ENCODE results near the gene GPATCH1.

Gene GPATCH1

GRCh38 chr19:33063753-33064457 lies 17.1 kb upstream of the GPATCH1 start (continued):
- no peak for TF ChIP-seq ZNF114 (tag by site-specific recombination; IDR thresholded peaks at IDR 0.05)
- peak; percentile 76; the same call in 1 of the 2 replicates for TF ChIP-seq ZNF580 (tag by site-specific recombination; IDR thresholded peaks at IDR 0.05)
- TF ChIP-seq SCRT1 (tag by site-specific recombination; IDR thresholded peaks at IDR 0.05; ENCODE audit: borderline replicate concordance): no peak
- peak; percentile 46; the same call in 1 of the 2 replicates for TF ChIP-seq KLF1 (tag by site-specific recombination; IDR thresholded peaks at IDR 0.05)
- TF ChIP-seq ZNF692 (tag by site-specific recombination; IDR thresholded peaks at IDR 0.05): no peak
- 0 out of 2 replicates have a peak, but pooled peaks have one; percentile 41 for TF ChIP-seq ZNF843 (tag by site-specific recombination; IDR thresholded peaks at IDR 0.05)
- TF ChIP-seq ZNF221 (tag by site-specific recombination; IDR thresholded peaks at IDR 0.05; ENCODE audit: borderline replicate concordance): no peak
- TF ChIP-seq HOXA7 (CRISPR knock-in tag; IDR thresholded peaks at IDR 0.05; ENCODE audit: borderline replicate concordance): no peak
- no peak for TF ChIP-seq SCRT2 (tag by site-specific recombination; IDR thresholded peaks at IDR 0.05)
- TF ChIP-seq ZNF677 (tag by site-specific recombination; IDR thresholded peaks at IDR 0.05): no peak
- 0 out of 2 replicates have a peak, but pooled peaks have one; percentile 24 for TF ChIP-seq ZBTB20 (tag by site-specific recombination; IDR thresholded peaks at IDR 0.05)
- TF ChIP-seq, protein P1, sequence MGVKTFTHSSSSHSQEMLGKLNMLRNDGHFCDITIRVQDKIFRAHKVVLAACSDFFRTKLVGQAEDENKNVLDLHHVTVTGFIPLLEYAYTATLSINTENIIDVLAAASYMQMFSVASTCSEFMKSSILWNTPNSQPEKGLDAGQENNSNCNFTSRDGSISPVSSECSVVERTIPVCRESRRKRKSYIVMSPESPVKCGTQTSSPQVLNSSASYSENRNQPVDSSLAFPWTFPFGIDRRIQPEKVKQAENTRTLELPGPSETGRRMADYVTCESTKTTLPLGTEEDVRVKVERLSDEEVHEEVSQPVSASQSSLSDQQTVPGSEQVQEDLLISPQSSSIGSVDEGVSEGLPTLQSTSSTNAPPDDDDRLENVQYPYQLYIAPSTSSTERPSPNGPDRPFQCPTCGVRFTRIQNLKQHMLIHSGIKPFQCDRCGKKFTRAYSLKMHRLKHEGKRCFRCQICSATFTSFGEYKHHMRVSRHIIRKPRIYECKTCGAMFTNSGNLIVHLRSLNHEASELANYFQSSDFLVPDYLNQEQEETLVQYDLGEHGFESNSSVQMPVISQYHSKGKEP (tag by site-specific recombination; IDR thresholded peaks at IDR 0.05): no peak
- 0 out of 2 replicates have a peak, but pooled peaks have one; percentile 12 for TF ChIP-seq ZFP69B (tag by site-specific recombination; IDR thresholded peaks at IDR 0.05)
- TF ChIP-seq, protein P2, sequence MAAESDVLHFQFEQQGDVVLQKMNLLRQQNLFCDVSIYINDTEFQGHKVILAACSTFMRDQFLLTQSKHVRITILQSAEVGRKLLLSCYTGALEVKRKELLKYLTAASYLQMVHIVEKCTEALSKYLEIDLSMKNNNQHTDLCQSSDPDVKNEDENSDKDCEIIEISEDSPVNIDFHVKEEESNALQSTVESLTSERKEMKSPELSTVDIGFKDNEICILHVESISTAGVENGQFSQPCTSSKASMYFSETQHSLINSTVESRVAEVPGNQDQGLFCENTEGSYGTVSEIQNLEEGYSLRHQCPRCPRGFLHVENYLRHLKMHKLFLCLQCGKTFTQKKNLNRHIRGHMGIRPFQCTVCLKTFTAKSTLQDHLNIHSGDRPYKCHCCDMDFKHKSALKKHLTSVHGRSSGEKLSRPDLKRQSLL (tag by site-specific recombination; IDR thresholded peaks at IDR 0.05): peak; percentile 71; the same call in 1 of the 2 replicates
- no peak for TF ChIP-seq ZNF660 (tag by site-specific recombination; IDR thresholded peaks at IDR 0.05)
- TF ChIP-seq ZNF639 (tag by site-specific recombination; IDR thresholded peaks at IDR 0.05): peak; percentile 41; the same call in 1 of the 2 replicates
- TF ChIP-seq SETDB1 (IDR thresholded peaks at IDR 0.05; ENCODE audit: insufficient read length, low read length): no peak
- 0 out of 2 replicates have a peak, but pooled peaks have one; percentile 46 for TF ChIP-seq ZNF449 (tag by site-specific recombination; IDR thresholded peaks at IDR 0.05)
- no peak for TF ChIP-seq ZNF510 (tag by site-specific recombination; IDR thresholded peaks at IDR 0.05; ENCODE audit: insufficient replicate concordance)
- TF ChIP-seq ZNF311 (tag by site-specific recombination; IDR thresholded peaks at IDR 0.05; ENCODE audit: borderline replicate concordance): no peak
- TF ChIP-seq ZBTB8A (tag by site-specific recombination; IDR thresholded peaks at IDR 0.05): peak; percentile 93
- 0 out of 2 replicates have a peak, but pooled peaks have one; percentile 41 for TF ChIP-seq ZNF10 (tag by site-specific recombination; IDR thresholded peaks at IDR 0.05)
- no peak for TF ChIP-seq ZBTB49 (tag by site-specific recombination; IDR thresholded peaks at IDR 0.05; ENCODE audit: low read depth)
- peak; percentile 57; the same call in 1 of the 2 replicates for TF ChIP-seq ZNF24 (tag by site-specific recombination; IDR thresholded peaks at IDR 0.05)
- no peak for TF ChIP-seq ZNF302 (tag by site-specific recombination; IDR thresholded peaks at IDR 0.05; ENCODE audit: low read depth)
- 0 out of 2 replicates have a peak, but pooled peaks have one; percentile 82 for TF ChIP-seq KLF8 (tag by site-specific recombination; IDR thresholded peaks at IDR 0.05)
- TF ChIP-seq ZNF433 (tag by site-specific recombination; IDR thresholded peaks at IDR 0.05; ENCODE audit: low read depth): no peak
- TF ChIP-seq KLF9 (tag by site-specific recombination; IDR thresholded peaks at IDR 0.05; ENCODE audit: low read depth): peak; percentile 43
- no peak; the same call in 1 of the 2 replicates for TF ChIP-seq ZNF324 (tag by site-specific recombination; IDR thresholded peaks at IDR 0.05)
